ENCODE measurements around the gene CDC42SE2. TPM values are rescaled to one million over a fixed set of nuclear protein-coding genes. Genes with fewer than 3 reads are reported as not detected.

The CDC42SE2 gene
- total and polyA plus RNA-seq, 2 of the 4 experiments (the other 2 are of a cell fraction) = 12.5 to 19.4 TPM

DNA sequence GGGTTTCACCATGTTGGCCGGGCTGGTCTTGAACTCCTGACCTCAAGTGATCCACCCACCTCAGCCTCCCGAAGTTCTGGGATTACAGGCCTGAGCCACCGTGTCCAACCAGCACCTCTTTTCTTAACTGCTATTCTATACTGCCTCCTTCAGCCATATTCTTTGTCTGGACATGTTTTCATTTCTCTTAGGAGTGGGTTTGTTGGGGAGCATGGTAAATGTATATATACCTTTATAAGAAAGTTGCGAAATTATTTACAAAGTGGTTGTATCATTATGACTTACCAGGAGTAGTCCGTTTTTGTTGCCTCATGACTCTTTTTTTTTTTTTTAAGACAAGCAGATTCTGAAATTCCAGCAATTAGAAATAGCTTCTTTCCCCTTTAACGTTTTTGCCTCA lies 38.7 kb downstream of the CDC42SE2 start:
- peaks cover 23 to 45% of the 10 kb centered on the region in 2 experiments for H3K79me1 ChIP-seq (ENCODE audit: low read depth in 1 of 2, low read length in 2 of 2)
- H3K27me3 ChIP-seq (ENCODE audit: control insufficient read depth, insufficient read depth, low read length) = no peaks in the 10 kb centered on the region
- in situ Hi-C loops (cut with MboI; ENCODE audit: low sequenced_read_pairs) = no loop called here
- no peaks in the 10 kb centered on the region; the same call in 1 of the 2 replicates for H3K4me1 ChIP-seq (ENCODE audit: control insufficient read depth, insufficient read depth, low read length)
- H4K20me1 ChIP-seq (ENCODE audit: insufficient read depth, low read length) = peaks cover 17% of the 10 kb centered on the region; the same call in 1 of the 2 replicates
- H2AFZ ChIP-seq (replicated peaks; ENCODE audit: low read length, poor library complexity) = no peak overlapping the region
- H3K23ac ChIP-seq (ENCODE audit: low read depth, low read length) = no peak overlapping the region
- no peak overlapping the region for H3K4me2 ChIP-seq (ENCODE audit: low read depth, low read length)
- H4K91ac ChIP-seq (ENCODE audit: insufficient read depth, low read depth, low read length) = no peak overlapping the region
- BruUV-seq (replicated peaks) = no TSS peak
- H3K27ac ChIP-seq (ENCODE audit: insufficient read depth, low read length) = no peak overlapping the region
- TF ChIP-seq, protein P1, sequence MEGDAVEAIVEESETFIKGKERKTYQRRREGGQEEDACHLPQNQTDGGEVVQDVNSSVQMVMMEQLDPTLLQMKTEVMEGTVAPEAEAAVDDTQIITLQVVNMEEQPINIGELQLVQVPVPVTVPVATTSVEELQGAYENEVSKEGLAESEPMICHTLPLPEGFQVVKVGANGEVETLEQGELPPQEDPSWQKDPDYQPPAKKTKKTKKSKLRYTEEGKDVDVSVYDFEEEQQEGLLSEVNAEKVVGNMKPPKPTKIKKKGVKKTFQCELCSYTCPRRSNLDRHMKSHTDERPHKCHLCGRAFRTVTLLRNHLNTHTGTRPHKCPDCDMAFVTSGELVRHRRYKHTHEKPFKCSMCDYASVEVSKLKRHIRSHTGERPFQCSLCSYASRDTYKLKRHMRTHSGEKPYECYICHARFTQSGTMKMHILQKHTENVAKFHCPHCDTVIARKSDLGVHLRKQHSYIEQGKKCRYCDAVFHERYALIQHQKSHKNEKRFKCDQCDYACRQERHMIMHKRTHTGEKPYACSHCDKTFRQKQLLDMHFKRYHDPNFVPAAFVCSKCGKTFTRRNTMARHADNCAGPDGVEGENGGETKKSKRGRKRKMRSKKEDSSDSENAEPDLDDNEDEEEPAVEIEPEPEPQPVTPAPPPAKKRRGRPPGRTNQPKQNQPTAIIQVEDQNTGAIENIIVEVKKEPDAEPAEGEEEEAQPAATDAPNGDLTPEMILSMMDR (conservative IDR thresholded peaks at IDR 0.05; ENCODE audit: low read depth, low read length) = no peak
- peak; percentile 77; the same call in 1 of the 2 replicates for TF ChIP-seq CEBPB (IDR thresholded peaks at IDR 0.05; ENCODE audit: low read depth, low read length)
- H3K14ac ChIP-seq (replicated peaks; ENCODE audit: low read depth, low read length) = no peak overlapping the region; the same call in 1 of the 2 replicates
- DNase-seq (no peak), ATAC-seq (ENCODE audit: low read depth) (no peak)
- intact Hi-C loops (cut with micrococcal nuclease) = no loop called here
- H3K4me3 ChIP-seq (ENCODE audit: insufficient read depth, low read depth, low read length) = no peak overlapping the region
- no peaks in the 10 kb centered on the region for H3K9me3 ChIP-seq (ENCODE audit: control insufficient read depth, insufficient read depth, low read length)
- no peak overlapping the region for H4K5ac ChIP-seq (ENCODE audit: low read depth, low read length)
- CTCF ChIA-PET = no interaction called here
- dilution Hi-C loops (cut with HindIII; ENCODE audit: low sequenced_read_pairs, unreplicated experiment) = no loop called here
- H2BK20ac ChIP-seq (ENCODE audit: low read depth, low read length) = no peak overlapping the region
- no peaks in the 10 kb centered on the region for H3K9me1 ChIP-seq (ENCODE audit: insufficient read depth, low read length)
- H2BK5ac ChIP-seq (ENCODE audit: low read depth, low read length, poor library complexity, severe bottlenecking) = no peak overlapping the region
- H3K56ac ChIP-seq (ENCODE audit: extremely low read depth, insufficient read depth, low read length) = no peak overlapping the region
- POLR2A ChIA-PET (ENCODE audit: unreplicated experiment) = no interaction called here
- no peak overlapping the region for H2BK120ac ChIP-seq (ENCODE audit: low read depth, low read length)
- no peak overlapping the region for H3K4ac ChIP-seq (ENCODE audit: low read depth, low read length)
- no peak overlapping the region for H3K9ac ChIP-seq (ENCODE audit: low read depth, low read length)
- H4K8ac ChIP-seq (ENCODE audit: low read depth in 2 of 2, low read length in 2 of 2) = no peak overlapping the region
- H2BK15ac ChIP-seq (ENCODE audit: low read depth, low read length) = no peak overlapping the region
- no peak overlapping the region for H2AK5ac ChIP-seq (ENCODE audit: low read depth, low read length)
- no peaks in the 10 kb centered on the region for H3K36me3 ChIP-seq (ENCODE audit: control insufficient read depth, insufficient read depth, low read length)
- H3K18ac ChIP-seq (ENCODE audit: low read depth, low read length) = no peak overlapping the region
- no peak overlapping the region for H2AK9ac ChIP-seq (replicated peaks; ENCODE audit: low read depth, low read length, poor library complexity)
- 80% methylated on average over 1 of the region's 6 CpGs; no CpG with 5 or more reads in 1 of the 2 experiments for WGBS, 2 experiments (ENCODE audit: extremely low coverage in 2 of 2, insufficient read length in 1 of 2)
